SU-DHL-6 (cell line): ENCODE measurements around the gene NRIP3.

Experiments used
- H2AFZ ChIP-seq: fragments of 200-600 bp; sonication (generic); 2 replicates; pipeline ENCODE4 v1.6.1; 2014; ENCODE audit warnings: low read depth, mild to moderate bottlenecking, moderate library complexity, mixed read lengths, antibody characterized with exemption, low read length; ENCODE audit not compliant: severe bottlenecking
- H3F3A ChIP-seq: fragments of 200-600 bp; shearing (Covaris generic); 2 replicates; pipeline ENCODE4 v1.6.0; 2016; ENCODE audit warnings: antibody characterized with exemption, mild to moderate bottlenecking; ENCODE audit not compliant: insufficient read depth
- H3K27ac ChIP-seq: fragments of 200-600 bp; sonication (generic); 2 replicates; pipeline ENCODE4 v1.5.1; 2016; ENCODE audit warnings: low read depth, mild to moderate bottlenecking, low read length, moderate library complexity, mixed read lengths
- H3K27me3 ChIP-seq: fragments of 200-600 bp; sonication (generic), shearing (Covaris generic); 2 replicates; pipeline ENCODE4 v1.6.0; 2014; ENCODE audit warnings: mild to moderate bottlenecking, low read length
- H3K36me3 ChIP-seq: fragments of 200-600 bp; sonication (generic); 2 replicates; pipeline ENCODE4 v1.6.1; 2014; ENCODE audit warnings: mild to moderate bottlenecking, low read length, mixed read lengths
- H3K4me2 ChIP-seq: fragments of 300-600, 200-600 bp; shearing (Covaris generic), sonication (generic); 2 replicates; pipeline ENCODE4 v1.6.0; 2014; ENCODE audit warnings: low read length, low read depth, mild to moderate bottlenecking; ENCODE audit not compliant: poor library complexity, severe bottlenecking
- H3K4me3 ChIP-seq: fragments of 200-600 bp; sonication (generic); 2 replicates; pipeline ENCODE4 v1.5.1; 2014; ENCODE audit warnings: antibody characterized with exemption, low read length, mild to moderate bottlenecking, mixed read lengths; ENCODE audit not compliant: insufficient read depth, poor library complexity, severe bottlenecking
- H3K79me2 ChIP-seq: fragments of 200-600 bp; sonication (generic); 2 replicates; pipeline ENCODE4 v1.6.1; 2014; ENCODE audit warnings: mild to moderate bottlenecking, low read length, moderate library complexity; ENCODE audit not compliant: insufficient read depth
- H3K9ac ChIP-seq: fragments of 200-600 bp; sonication (generic); 2 replicates; pipeline ENCODE4 v1.7.0; 2014; ENCODE audit warnings: mild to moderate bottlenecking, low read length
- H3K9me2 ChIP-seq: fragments of 200-600 bp; sonication (generic); replicated peaks from 2 replicates; pipeline ENCODE4 v1.6.1; 2014; ENCODE audit warnings: low read length; ENCODE audit not compliant: insufficient read depth
- H3K9me3 ChIP-seq: fragments of 200-600 bp; sonication (generic); 2 replicates; pipeline ENCODE4 v1.6.1; 2014; ENCODE audit warnings: low read length, mixed read lengths; ENCODE audit not compliant: insufficient read depth
- H4K20me1 ChIP-seq: fragments of 200-600 bp; sonication (generic); 2 replicates; pipeline ENCODE4 v1.6.1; 2014; ENCODE audit warnings: low read depth, mild to moderate bottlenecking, antibody characterized with exemption, low read length, moderate library complexity, mixed read lengths
- EZH2phosphoT487 ChIP-seq: fragments of 200-600 bp; sonication (generic), shearing (Covaris generic); conservative IDR thresholded peaks from 2 replicates; pipeline ENCODE4 v1.6.1; 2018; ENCODE audit warnings: mild to moderate bottlenecking, antibody characterized with exemption, low read length, moderate library complexity, mixed read lengths
- TF ChIP-seq, protein P1 (sequence below): fragments of 200-600 bp; sonication (generic); IDR thresholded peaks from one replicate; pipeline ENCODE4 v1.5.1; 2017; ENCODE audit warnings: antibody characterized with exemption, mild to moderate bottlenecking, low read length, moderate library complexity; ENCODE audit not compliant: insufficient read depth, poor library complexity, severe bottlenecking

Gene NRIP3

GRCh38 chr11:9004183-9004926 is 554 bp upstream of the NRIP3 start:
- H3K9me2 ChIP-seq = no peaks in the 10 kb centered on the region
- H3K79me2 ChIP-seq = no peaks in the 10 kb centered on the region
- no peaks in the 10 kb centered on the region for H3K27me3 ChIP-seq
- no peak overlapping the region for H2AFZ ChIP-seq
- no peaks in the 10 kb centered on the region for H3F3A ChIP-seq
- no peaks in the 10 kb centered on the region for H3K36me3 ChIP-seq
- H3K4me2 ChIP-seq = no peak overlapping the region
- no peaks in the 10 kb centered on the region for H3K9me3 ChIP-seq
- H3K4me3 ChIP-seq = no peak overlapping the region
- no peak overlapping the region for H3K9ac ChIP-seq
- no peaks in the 10 kb centered on the region for H4K20me1 ChIP-seq
- TF ChIP-seq, protein P1, sequence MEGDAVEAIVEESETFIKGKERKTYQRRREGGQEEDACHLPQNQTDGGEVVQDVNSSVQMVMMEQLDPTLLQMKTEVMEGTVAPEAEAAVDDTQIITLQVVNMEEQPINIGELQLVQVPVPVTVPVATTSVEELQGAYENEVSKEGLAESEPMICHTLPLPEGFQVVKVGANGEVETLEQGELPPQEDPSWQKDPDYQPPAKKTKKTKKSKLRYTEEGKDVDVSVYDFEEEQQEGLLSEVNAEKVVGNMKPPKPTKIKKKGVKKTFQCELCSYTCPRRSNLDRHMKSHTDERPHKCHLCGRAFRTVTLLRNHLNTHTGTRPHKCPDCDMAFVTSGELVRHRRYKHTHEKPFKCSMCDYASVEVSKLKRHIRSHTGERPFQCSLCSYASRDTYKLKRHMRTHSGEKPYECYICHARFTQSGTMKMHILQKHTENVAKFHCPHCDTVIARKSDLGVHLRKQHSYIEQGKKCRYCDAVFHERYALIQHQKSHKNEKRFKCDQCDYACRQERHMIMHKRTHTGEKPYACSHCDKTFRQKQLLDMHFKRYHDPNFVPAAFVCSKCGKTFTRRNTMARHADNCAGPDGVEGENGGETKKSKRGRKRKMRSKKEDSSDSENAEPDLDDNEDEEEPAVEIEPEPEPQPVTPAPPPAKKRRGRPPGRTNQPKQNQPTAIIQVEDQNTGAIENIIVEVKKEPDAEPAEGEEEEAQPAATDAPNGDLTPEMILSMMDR = no peak
- TF ChIP-seq EZH2phosphoT487 = no peak
- H3K27ac ChIP-seq = no peak overlapping the region

- Histone ChIP-seq H2AFZ (no peak overlapping the region), H3K79me2 (no peaks in the 10 kb centered on the region), H4K20me1 (no peaks in the 10 kb centered on the region), H3K36me3 (no peaks in the 10 kb centered on the region), H3K27ac (no peak overlapping the region), H3K27me3 (no peaks in the 10 kb centered on the region), H3K9ac (no peak overlapping the region), H3K4me2 (no peak overlapping the region), H3K9me3 (no peaks in the 10 kb centered on the region), H3K9me2 (no peaks in the 10 kb centered on the region), H3K4me3 (no peak overlapping the region), H3F3A (no peaks in the 10 kb centered on the region)
- TF ChIP-seq, protein P1 = no peak
Observed at GRCh38 chr11:9002920-9003572, 755 bp downstream of the NRIP3 start.

GRCh38 chr11:9001736-9002135 is 2.1 kb downstream of the NRIP3 start:
- TF ChIP-seq EZH2phosphoT487 = no peak
- TF ChIP-seq, protein P1 = no peak
- Histone ChIP-seq H3K9ac (no peak overlapping the region), H3K9me3 (no peaks in the 10 kb centered on the region), H4K20me1 (no peaks in the 10 kb centered on the region), H2AFZ (no peak overlapping the region), H3K79me2 (no peaks in the 10 kb centered on the region), H3K4me2 (no peak overlapping the region), H3K27me3 (no peaks in the 10 kb centered on the region), H3K27ac (no peak overlapping the region), H3K4me3 (no peak overlapping the region), H3K36me3 (no peaks in the 10 kb centered on the region), H3K9me2 (no peaks in the 10 kb centered on the region), H3F3A (no peaks in the 10 kb centered on the region)
